ENCODE results near the gene MAGEB17. TPM values are rescaled to one million over a fixed set of nuclear protein-coding genes. Genes with fewer than 3 reads are reported as not detected.

The MAGEB17 gene
- polyA plus RNA-seq, 2 of the 4 experiments (the other 2 are of a cell fraction) = not detected

- POLR2A ChIA-PET = no interaction called here
- 75% methylated on average over 1 of the region's 1 CpG for WGBS (ENCODE audit: missing lambda C conversion rate)
- no peaks in the 10 kb centered on the region for H3K4me1 ChIP-seq
Measured at GRCh38 chrX:16134936-16135335, 32.3 kb upstream of the MAGEB17 start.

GRCh38 chrX:16136080-16136479 lies 31.2 kb upstream of the MAGEB17 start:
- CTCF ChIA-PET = interaction anchor here (0.6 kb wide), 1 partner anchor 206 kb away, joined by 3 read pairs; no protein-coding TSS in a partner anchor
- no peaks in the 10 kb centered on the region for H3K4me1 ChIP-seq
- WGBS (ENCODE audit: missing lambda C conversion rate) = 24% methylated on average over 2 of the region's 2 CpGs
- no peak overlapping the region for H3K4me3 ChIP-seq
- no peaks in the 10 kb centered on the region for H3K9me3 ChIP-seq
- ATAC-seq = no peak
- TF ChIP-seq CBX2 (IDR thresholded peaks at IDR 0.05; ENCODE audit: borderline replicate concordance, low read depth) = no peak
- TF ChIP-seq GATA3 (IDR thresholded peaks at IDR 0.05; ENCODE audit: borderline replicate concordance) = no peak
- TF ChIP-seq NPAS2 (CRISPR knock-in tag; IDR thresholded peaks at IDR 0.05; ENCODE audit: borderline replicate concordance) = no peak
- TF ChIP-seq NFE2L2 (conservative IDR thresholded peaks at IDR 0.05; ENCODE audit: low read length) = no peak
- no peak for TF ChIP-seq CEBPB (IDR thresholded peaks at IDR 0.05)
- TF ChIP-seq JUN (IDR thresholded peaks at IDR 0.05) = no peak
- TF ChIP-seq BCL3 (IDR thresholded peaks at IDR 0.05) = no peak
- no peak for TF ChIP-seq CBX8 (IDR thresholded peaks at IDR 0.05)
- TF ChIP-seq FOSB (CRISPR knock-in tag; IDR thresholded peaks at IDR 0.05) = no peak
- no peak for TF ChIP-seq MAFK (IDR thresholded peaks at IDR 0.05; ENCODE audit: partially characterized antibody)
- DNase-seq (ENCODE audit: low read depth in 1 of 2, low spot score in 1 of 2) = no peak
- no peak overlapping the region for H3K27ac ChIP-seq
- FAIRE-seq = no peak
- no peak overlapping the region for H3K4me2 ChIP-seq
- POLR2A ChIA-PET = no interaction called here

More at GRCh38 chrX:16134936-16135335, 32.3 kb upstream of the MAGEB17 start:
- CTCF ChIA-PET = no interaction called here
- Histone ChIP-seq H3K9me3 (no peaks in the 10 kb centered on the region), H3K4me2 (no peak overlapping the region), H3K27ac (no peak overlapping the region), H3K4me3 (no peak overlapping the region)
- DNase-seq (ENCODE audit: low read depth in 1 of 2, low spot score in 1 of 2) (no peak), FAIRE-seq (no peak), ATAC-seq (no peak)
- no peak for TF ChIP-seq MYC (IDR thresholded peaks at IDR 0.05; ENCODE audit: borderline replicate concordance, low read length)
- TF ChIP-seq HEYL (CRISPR knock-in tag; IDR thresholded peaks at IDR 0.05) = no peak
- TF ChIP-seq USF2 (IDR thresholded peaks at IDR 0.05) = no peak
- TF ChIP-seq FOXS1 (CRISPR knock-in tag; IDR thresholded peaks at IDR 0.05) = no peak
- TF ChIP-seq HMGXB4 (CRISPR knock-in tag; IDR thresholded peaks at IDR 0.05; ENCODE audit: borderline replicate concordance) = no peak
- TF ChIP-seq KDM1A (IDR thresholded peaks at IDR 0.05; ENCODE audit: low read depth) = no peak
- no peak for TF ChIP-seq FOSB (CRISPR knock-in tag; IDR thresholded peaks at IDR 0.05)
- TF ChIP-seq MAFK (IDR thresholded peaks at IDR 0.05; ENCODE audit: partially characterized antibody) = no peak
- no peak for TF ChIP-seq JUN (IDR thresholded peaks at IDR 0.05)
- no peak for TF ChIP-seq HOXA7 (CRISPR knock-in tag; IDR thresholded peaks at IDR 0.05)
- TF ChIP-seq BHLHE40 (IDR thresholded peaks at IDR 0.05; ENCODE audit: low read depth, low read length) = no peak
- TF ChIP-seq RFX5 (IDR thresholded peaks at IDR 0.05) = no peak
- no peak for TF ChIP-seq RNF2 (IDR thresholded peaks at IDR 0.05; ENCODE audit: borderline replicate concordance, low read depth)
- no peak for TF ChIP-seq CHD4 (IDR thresholded peaks at IDR 0.05; ENCODE audit: borderline replicate concordance)

Measured in A549 (cell line).